Right lobe of liver (tissue), 4 donors: ENCODE data around the gene ANKRA2.
A peak's percentile ranks its signal among the peaks of the same experiment; 100 is the strongest.

Experiments used
- POLR2A ChIP-seq: fragments of 450-650 bp; IDR thresholded peaks from one replicate; pipeline ENCODE4 v1.6.1; 2017; ENCODE audit warnings: antibody characterized with exemption, mild to moderate bottlenecking
- TF ChIP-seq, protein P1 (sequence below), 4 donors: fragments of 200-600 bp in 3 of 4; fragments of 450-650 bp in 1 of 4; IDR thresholded peaks; one replicate each; pipeline versions ENCODE4 v1.5.1 to v1.8.0; 2016 to 2022; ENCODE audit warnings: antibody characterized with exemption in 4 of 4, mild to moderate bottlenecking in 2 of 4
- donor health status: DM: no; HTN: no; CAD: no.
- donor health status: DM: no; HTN: no; CAD: no.
- donor health status: DM: no; HTN: yes; CAD: no.

DNA sequence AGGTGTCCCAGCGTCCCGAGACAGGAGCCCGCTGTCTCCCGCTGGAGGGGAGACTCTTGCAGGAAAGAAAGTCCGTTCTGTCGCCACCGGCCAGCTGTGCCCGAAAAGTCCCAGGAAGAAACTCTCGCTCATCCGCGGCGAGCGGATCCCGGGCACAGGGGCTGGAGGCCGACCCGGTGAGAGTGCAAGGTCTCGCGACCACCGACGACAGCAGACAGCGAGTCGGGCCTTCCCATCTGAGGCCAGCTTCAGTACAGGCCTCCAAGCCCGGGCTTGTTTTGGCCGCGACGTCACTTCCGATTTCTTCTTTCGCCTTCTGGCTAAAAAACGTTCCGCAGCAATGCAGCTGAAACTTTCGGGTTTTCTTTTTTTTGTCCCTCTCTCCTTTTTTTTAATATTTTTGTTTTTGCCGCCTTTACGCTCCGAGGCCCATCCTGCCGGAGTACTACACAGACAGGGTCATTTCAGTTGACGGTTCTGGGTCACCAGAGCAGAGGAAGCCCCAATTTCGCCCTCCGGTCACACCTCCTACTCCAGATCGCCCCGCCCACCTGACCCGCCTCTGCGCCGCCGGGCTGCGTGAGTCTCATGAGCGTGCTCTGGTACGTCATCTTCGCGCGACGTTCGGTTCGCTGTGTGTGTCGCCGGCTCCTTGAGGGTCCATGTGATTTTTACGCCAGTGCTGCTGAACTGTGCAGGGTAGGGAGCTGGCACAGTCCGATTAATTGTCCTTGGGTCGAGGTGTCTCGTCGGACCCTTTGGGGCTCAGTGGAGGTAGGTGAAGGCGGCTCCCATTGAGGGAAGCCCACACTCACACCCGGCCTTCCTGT, at the start of gene ANKRA2, which contains the start of gene UTP15:
- TF ChIP-seq, protein P1, sequence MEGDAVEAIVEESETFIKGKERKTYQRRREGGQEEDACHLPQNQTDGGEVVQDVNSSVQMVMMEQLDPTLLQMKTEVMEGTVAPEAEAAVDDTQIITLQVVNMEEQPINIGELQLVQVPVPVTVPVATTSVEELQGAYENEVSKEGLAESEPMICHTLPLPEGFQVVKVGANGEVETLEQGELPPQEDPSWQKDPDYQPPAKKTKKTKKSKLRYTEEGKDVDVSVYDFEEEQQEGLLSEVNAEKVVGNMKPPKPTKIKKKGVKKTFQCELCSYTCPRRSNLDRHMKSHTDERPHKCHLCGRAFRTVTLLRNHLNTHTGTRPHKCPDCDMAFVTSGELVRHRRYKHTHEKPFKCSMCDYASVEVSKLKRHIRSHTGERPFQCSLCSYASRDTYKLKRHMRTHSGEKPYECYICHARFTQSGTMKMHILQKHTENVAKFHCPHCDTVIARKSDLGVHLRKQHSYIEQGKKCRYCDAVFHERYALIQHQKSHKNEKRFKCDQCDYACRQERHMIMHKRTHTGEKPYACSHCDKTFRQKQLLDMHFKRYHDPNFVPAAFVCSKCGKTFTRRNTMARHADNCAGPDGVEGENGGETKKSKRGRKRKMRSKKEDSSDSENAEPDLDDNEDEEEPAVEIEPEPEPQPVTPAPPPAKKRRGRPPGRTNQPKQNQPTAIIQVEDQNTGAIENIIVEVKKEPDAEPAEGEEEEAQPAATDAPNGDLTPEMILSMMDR (IDR thresholded peaks at IDR 0.05), result no peak
- TF ChIP-seq POLR2A, result peak; percentile 57
